ENCODE results near the gene AGRN.

Gene AGRN

DNA sequence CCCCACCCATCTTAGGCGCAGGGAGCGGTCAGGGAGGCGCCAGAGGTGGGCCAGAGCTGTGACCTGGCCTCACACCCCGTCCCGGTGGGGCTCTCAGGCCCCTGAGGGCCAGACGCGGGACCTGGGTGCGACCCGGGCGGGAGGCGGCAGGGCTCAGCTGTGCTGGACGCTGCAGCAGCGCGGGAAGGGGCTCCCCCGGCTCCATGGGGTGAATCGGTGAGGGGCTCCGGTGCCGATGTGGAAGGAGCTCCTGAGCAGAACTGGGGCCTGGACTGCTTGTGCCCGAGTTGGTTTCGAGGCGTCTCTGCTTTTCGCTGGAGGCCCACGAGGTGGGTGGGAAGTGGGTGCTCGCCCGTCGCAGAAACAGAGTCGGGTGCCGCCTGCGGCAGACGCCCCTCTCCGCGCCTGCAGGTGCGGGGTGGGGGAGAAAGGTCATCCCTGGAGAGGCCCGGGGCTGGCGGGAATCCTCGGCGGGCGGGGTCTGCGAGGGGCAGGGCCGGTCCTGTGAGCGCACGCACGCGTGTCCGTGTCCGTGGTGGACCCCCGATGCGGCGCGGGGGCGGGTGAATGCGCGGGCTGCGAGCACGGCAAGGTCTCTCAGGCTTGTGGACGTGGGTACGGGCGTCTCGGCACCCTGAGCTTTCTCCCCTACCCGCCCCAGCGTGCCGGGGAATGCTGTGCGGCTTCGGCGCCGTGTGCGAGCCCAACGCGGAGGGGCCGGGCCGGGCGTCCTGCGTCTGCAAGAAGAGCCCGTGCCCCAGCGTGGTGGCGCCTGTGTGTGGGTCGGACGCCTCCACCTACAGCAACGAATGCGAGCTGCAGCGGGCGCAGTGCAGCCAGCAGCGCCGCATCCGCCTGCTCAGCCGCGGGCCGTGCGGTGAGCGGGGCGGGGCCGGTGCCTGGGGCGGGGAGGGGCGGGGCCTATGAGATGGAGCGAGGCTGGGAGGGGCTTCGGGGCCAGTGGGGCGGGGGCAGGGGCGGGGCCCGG is 20.4 kb downstream of the AGRN start:
- DNase-seq: peak; percentile 54

GRCh38 chr1:1041092-1041523 is 21.2 kb downstream of the AGRN start:
- DNase-seq: no peak

GRCh38 chr1:1041873-1042272 is 22.0 kb downstream of the AGRN start:
- no peak for DNase-seq

GRCh38 chr1:1042835-1043234 is 22.9 kb downstream of the AGRN start:
- DNase-seq: no peak

- no peak for DNase-seq
These were observed 23.5 kb downstream of the AGRN start for GRCh38 chr1:1043411-1043810.

GRCh38 chr1:1043921-1044320 is 24.0 kb downstream of the AGRN start:
- no peak for DNase-seq

- no peak for DNase-seq
These were observed 24.6 kb downstream of the AGRN start for GRCh38 chr1:1044455-1045078.

DNA sequence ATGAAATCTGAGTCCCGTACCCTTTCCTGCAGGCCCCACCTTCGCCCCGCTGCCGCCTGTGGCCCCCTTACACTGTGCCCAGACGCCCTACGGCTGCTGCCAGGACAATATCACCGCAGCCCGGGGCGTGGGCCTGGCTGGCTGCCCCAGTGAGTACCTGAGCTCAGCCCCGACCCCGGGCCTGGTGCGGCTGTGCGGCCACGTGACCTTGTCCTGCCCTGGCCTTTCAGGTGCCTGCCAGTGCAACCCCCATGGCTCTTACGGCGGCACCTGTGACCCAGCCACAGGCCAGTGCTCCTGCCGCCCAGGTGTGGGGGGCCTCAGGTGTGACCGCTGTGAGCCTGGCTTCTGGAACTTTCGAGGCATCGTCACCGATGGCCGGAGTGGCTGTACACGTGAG is 25.2 kb downstream of the AGRN start:
- no peak for DNase-seq

DNA sequence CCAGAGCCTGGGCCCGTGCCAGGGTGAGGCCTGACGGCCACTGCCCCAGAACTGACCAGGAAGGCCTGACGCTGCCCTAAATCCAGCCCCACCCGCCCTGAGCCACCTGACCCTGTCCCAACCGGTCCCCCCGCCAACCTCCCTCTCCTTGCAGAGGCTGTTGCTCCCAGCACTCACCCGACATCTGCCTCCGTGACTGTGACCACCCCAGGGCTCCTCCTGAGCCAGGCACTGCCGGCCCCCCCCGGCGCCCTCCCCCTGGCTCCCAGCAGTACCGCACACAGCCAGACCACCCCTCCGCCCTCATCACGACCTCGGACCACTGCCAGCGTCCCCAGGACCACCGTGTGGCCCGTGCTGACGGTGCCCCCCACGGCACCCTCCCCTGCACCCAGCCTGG is 26.3 kb downstream of the AGRN start:
- no peak for DNase-seq

DNA sequence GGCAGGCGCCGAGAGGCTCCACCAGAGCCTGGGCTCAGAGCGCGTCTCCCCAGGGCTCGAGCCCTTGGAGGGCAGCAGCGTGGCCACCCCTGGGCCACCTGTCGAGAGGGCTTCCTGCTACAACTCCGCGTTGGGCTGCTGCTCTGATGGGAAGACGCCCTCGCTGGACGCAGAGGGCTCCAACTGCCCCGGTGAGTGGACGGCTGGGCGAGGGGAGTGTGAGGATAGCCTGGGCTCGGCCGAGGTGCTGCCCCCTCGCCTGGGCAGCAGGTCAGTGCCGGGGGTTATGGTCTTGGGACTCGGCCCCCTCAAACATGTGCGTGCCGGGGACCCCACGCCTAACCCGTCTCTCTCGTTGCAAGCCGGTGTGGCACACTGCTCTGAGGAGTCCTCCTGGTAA is 26.8 kb downstream of the AGRN start:
- DNase-seq: no peak

DNA sequence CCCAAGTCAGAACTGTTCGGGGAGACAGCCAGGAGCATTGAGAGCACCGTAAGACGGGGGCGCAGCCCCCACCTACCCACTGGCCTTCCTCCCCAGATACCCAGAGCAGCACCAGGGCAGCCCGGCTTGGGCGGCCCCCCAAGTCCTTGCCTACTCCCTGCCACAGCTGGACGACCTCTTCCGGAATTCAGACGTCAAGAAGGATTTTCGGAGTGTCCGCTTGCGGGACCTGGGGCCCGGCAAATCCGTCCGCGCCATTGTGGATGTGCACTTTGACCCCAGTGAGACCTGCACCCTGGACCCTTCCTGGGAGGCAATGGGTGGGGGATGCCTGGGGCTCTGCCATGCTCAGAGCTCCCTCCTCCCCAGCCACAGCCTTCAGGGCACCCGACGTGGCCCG is 27.5 kb downstream of the AGRN start:
- no peak for DNase-seq

DNA sequence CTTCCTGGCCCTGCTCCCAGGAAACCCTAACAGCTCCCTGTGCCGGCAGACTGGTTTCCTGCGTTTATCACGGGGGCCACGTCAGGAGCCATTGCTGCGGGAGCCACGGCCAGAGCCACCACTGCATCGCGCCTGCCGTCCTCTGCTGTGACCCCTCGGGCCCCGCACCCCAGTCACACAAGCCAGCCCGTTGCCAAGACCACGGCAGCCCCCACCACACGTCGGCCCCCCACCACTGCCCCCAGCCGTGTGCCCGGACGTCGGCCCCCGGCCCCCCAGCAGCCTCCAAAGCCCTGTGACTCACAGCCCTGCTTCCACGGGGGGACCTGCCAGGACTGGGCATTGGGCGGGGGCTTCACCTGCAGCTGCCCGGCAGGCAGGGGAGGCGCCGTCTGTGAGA is 28.0 kb downstream of the AGRN start:
- no peak for DNase-seq

DNA sequence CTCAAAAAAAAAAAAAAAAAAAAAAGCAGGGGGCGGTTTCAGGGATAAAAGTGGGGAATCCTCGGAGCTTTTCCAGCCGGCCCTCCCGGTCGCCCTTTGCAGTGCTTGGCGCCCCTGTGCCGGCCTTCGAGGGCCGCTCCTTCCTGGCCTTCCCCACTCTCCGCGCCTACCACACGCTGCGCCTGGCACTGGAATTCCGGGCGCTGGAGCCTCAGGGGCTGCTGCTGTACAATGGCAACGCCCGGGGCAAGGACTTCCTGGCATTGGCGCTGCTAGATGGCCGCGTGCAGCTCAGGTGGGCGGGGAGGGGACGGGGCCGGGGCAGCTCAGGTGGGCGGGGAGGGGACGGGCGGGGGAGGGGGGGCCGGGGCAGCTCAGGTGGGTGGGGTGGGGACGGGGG is 28.8 kb downstream of the AGRN start:
- DNase-seq: no peak

GRCh38 chr1:1049318-1050165 is 29.6 kb downstream of the AGRN start:
- no peak for DNase-seq

DNA sequence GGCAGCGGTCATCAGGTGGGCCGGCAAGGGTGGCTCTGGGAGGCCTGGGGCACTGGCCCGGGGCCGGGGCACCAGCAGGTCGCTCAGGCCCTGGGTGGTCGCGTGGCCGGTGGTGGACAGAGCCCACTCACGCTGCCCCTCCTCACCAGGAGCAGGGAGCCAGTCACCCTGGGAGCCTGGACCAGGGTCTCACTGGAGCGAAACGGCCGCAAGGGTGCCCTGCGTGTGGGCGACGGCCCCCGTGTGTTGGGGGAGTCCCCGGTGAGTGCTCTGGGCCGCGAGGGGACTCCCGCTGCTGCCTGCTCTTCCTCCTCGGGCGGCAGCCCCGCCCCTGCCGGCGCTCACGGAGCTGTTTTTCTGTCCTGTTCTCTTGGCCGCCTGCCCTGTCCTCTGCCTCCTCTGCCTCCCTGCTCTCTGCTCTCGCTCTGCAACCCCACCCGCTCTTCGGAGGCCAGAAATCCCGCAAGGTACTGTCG is 30.7 kb downstream of the AGRN start:
- no peak for DNase-seq

- no peak for DNase-seq
These were observed 31.3 kb downstream of the AGRN start for GRCh38 chr1:1051127-1051810.

DNA sequence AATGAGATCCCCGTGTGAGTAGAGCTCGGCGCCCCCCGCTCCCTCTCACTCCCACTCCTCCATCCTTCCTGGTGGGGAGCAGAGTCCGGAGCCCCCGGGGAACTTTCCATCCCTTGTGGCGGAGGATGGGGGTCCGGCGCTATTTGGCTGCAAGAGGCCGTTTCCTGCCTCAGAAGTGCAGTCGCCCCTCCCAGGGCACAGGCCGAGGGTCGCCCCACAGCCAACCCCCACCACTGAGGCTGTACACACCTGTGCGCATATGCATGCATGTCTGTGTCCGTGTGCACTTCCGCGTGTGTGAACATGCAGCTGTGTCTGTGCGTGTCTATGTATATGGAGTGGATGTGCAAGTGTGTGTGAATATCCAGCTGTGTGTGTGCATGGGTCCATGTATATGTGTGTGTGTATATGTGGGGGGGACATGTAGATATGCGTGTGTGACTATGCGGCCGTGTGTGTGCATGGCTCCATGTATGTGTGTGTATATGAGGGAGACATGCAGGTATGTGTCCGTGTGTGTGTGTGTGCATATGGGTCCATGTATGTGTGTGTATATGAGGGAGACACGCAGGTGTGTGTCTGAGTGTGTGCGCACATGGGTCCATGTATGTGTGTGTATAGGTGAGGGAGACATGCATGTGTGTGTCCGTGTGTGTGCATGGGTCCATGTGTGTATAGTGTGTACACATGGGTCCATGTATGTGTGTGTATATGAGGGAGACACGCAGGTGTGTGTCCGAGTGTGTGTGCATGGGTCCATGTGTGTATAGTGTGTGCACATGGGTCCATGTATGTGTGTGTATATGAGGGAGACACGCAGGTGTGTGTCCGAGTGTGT is 32.3 kb downstream of the AGRN start:
- DNase-seq: no peak

DNA sequence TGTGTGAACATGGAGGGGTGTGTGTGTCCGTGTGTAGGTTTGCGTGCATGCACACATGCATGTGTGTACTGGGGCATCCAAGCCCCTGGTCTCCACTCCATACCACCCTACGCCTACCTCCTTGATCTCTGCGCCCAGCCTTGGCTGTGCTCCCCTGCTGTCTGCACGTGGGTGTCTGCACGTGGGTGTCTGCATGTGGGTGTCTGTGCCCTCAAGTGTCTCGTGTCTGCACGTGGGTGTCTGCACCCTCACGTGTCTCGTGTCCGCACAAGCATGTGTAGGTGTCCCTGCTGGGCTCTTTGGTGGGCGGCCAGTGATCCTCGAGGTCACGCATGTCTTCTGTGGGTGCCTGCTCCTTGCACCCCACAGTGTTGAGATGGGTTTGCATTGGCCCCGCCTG is 33.1 kb downstream of the AGRN start:
- DNase-seq: no peak

DNA sequence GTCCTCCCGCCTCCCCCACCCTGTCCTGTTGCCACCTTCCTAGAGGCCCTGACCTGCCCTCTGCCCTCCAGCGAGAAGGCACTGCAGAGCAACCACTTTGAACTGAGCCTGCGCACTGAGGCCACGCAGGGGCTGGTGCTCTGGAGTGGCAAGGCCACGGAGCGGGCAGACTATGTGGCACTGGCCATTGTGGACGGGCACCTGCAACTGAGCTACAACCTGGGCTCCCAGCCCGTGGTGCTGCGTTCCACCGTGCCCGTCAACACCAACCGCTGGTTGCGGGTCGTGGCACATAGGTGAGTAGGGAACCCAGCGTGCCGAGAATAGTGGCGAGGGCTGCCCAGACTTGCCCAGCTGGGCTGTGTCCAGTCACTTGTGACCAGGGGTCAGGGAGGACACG is 33.8 kb downstream of the AGRN start:
- DNase-seq: no peak

DNA sequence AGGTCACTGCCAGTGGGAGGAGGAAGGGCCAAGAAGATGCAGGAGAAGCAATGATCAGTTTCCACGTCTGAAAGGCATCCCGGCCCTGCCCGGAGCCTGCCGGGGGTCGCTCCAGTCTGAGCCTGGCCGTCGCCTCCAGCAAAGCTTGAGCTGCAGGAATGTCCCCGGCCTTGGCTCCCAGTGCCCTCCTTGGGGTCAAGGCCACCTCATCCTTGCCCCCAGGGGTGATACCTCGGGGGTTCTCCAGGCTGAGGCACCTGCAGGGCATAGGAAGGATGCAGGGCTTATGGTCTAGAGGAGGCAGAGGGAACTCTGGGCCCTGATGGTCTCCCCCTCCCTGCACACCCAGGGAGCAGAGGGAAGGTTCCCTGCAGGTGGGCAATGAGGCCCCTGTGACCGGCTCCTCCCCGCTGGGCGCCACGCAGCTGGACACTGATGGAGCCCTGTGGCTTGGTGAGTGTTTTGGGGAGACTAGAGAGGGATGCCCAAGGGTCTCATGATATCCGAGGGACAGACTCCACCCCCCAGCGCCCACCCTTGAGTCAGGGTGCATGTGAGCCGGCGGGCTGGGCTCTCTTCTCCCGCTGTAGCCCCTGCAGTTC is 34.3 kb downstream of the AGRN start:
- no peak for DNase-seq

GRCh38 chr1:1054971-1055370 is 35.1 kb downstream of the AGRN start:
- no peak for DNase-seq
